Neuron (in vitro differentiated cells): ENCODE results near the gene OSTF1.

ENCODE experiments used
- H2AFZ ChIP-seq: one replicate; pipeline ENCODE4 v1.6.1; 2013; ENCODE audit warnings: low read depth, mild to moderate bottlenecking, inconsistent platforms, low read length, moderate library complexity
- H3K27me3 ChIP-seq: one replicate; pipeline ENCODE4 v1.6.1; 2013; ENCODE audit warnings: low read length; ENCODE audit not compliant: insufficient read depth
- H3K36me3 ChIP-seq: one replicate; pipeline ENCODE4 v1.6.1; 2013; ENCODE audit warnings: low read length; ENCODE audit not compliant: insufficient read depth
- H3K4me1 ChIP-seq: one replicate; pipeline ENCODE4 v1.6.1; 2013; ENCODE audit warnings: low read length; ENCODE audit not compliant: insufficient read depth
- H3K4me3 ChIP-seq: 2 replicates; pipeline ENCODE4 v1.5.1; 2013; ENCODE audit warnings: mild to moderate bottlenecking, low read length, moderate library complexity
- H3K9me3 ChIP-seq: one replicate; pipeline ENCODE4 v1.6.1; 2013; ENCODE audit warnings: low read length

The OSTF1 gene

DNA sequence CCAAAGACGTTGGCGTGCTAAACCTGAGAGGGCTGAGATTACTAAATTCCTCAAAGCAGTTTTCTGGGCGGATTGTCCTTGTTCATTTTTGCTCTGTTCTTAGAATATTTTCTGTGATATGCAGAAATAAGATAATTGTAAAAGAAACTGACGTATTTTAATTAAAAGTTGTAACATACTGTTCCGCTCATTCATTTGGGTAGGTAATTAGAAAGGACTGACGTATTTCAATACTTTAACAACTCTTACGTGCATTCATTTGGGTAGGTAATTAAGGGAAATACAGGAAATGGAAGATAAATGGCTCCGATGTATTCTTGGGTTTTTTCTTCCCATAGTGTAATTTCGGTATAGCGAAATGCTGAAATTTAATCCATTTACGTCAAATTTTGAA lies 1.1 kb downstream of the OSTF1 start:
- Histone ChIP-seq H3K36me3 (no peaks in the 10 kb centered on the region), H3K9me3 (no peaks in the 10 kb centered on the region), H2AFZ (peak overlapping the region; percentile 80), H3K4me1 (peaks cover 8% of the 10 kb centered on the region), H3K27me3 (no peaks in the 10 kb centered on the region), H3K4me3 (peak overlapping the region; percentile 75)

DNA sequence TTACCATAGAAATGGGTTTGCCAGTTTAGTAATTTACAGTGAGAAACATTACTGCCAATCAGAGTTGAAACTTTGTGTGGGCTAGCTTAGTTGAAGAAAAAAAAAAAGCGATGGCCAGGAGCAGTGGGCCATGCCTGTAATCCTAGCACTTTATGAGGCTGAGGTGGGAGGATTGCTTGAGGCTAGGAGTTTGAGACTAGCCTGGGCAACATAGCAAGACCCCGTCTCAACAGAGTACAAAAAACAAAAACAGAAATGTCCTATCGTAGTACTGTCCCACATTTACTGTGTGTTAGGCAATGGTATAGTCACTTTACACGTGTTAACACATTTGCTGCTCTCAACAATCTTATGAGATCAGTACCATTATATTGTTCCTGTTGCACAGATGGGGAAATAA lies 2.3 kb downstream of the OSTF1 start:
- Histone ChIP-seq H2AFZ (no peak overlapping the region), H3K27me3 (no peaks in the 10 kb centered on the region), H3K36me3 (no peaks in the 10 kb centered on the region), H3K4me1 (peaks cover 8% of the 10 kb centered on the region), H3K9me3 (no peaks in the 10 kb centered on the region), H3K4me3 (no peak overlapping the region)

DNA sequence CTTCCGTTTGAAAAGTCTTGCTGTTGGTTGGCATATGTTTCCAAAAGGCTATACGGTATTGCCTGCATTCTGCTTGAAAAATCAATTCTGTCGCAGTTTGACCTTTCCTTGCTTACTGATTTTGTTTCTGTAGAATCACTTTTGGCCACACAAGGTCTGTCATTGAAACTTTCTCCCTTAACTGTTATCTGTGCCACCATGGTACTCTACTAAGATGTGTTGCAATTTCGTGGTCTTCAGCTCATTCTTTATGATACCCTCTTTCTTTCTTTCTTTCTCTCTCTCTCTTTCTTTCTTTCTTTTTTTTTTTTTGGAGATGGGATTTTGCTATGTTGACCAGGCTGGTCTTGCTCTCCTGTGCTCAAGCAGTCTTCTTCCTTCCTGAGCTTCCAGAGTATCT lies 4.5 kb downstream of the OSTF1 start:
- Histone ChIP-seq H3K4me3 (no peak overlapping the region), H3K27me3 (no peaks in the 10 kb centered on the region), H3K36me3 (no peaks in the 10 kb centered on the region), H2AFZ (no peak overlapping the region), H3K9me3 (no peaks in the 10 kb centered on the region), H3K4me1 (peaks cover 8% of the 10 kb centered on the region)

DNA sequence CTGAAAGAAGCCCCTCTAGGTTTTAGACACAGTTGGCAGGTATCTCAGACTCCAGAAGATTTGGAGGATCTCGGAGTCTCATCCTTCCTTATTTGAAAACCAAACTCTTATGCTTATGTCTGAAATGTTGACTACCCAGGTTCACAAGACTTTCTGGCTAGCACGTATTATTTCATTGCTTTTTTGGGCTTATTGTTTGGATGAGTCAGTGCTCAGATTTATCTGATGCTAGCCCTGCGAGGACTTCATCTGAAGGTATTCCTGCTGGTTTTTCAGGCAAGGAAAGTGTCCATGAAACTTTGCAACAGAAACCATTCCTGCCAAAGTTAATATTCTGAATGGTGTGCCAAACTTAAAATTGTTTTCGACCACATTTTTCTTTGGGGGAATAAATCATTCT lies 8.5 kb downstream of the OSTF1 start:
- Histone ChIP-seq H3K9me3 (no peaks in the 10 kb centered on the region), H2AFZ (no peak overlapping the region), H3K4me3 (no peak overlapping the region), H3K4me1 (no peaks in the 10 kb centered on the region), H3K36me3 (no peaks in the 10 kb centered on the region), H3K27me3 (no peaks in the 10 kb centered on the region)

DNA sequence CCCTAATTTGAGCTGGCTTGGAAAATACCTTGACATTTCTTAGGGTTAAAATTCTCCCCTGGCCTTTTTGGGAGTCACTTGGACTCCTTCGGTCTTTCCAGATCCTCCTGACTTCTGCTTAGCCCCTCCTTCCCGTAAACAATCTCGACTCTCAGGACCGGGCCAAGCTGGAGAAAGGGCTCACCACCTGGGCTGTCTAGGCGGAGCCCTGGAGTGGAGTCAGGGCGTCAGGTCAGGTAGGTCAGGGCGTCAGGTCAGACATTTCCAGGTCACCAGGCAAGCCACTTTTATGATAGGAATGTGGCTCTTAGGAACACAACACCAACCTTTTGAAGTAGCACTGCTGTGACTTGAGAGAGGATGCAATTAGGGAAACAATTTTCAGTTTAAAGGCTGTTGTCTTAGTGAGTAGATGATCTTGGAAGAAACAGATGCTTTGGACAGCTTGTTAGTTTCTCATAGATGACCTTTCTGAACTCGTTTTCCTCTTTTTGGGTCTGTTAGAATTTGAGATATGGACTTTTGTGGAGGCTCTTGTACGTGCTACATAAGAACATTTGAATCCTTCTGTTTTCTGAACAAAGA lies 12.8 kb downstream of the OSTF1 start:
- no peak overlapping the region for H2AFZ ChIP-seq
- H3K4me3 ChIP-seq, result no peak overlapping the region
- no peaks in the 10 kb centered on the region for H3K4me1 ChIP-seq
- no peaks in the 10 kb centered on the region for H3K9me3 ChIP-seq
- H3K36me3 ChIP-seq, result no peaks in the 10 kb centered on the region
- no peaks in the 10 kb centered on the region for H3K27me3 ChIP-seq

DNA sequence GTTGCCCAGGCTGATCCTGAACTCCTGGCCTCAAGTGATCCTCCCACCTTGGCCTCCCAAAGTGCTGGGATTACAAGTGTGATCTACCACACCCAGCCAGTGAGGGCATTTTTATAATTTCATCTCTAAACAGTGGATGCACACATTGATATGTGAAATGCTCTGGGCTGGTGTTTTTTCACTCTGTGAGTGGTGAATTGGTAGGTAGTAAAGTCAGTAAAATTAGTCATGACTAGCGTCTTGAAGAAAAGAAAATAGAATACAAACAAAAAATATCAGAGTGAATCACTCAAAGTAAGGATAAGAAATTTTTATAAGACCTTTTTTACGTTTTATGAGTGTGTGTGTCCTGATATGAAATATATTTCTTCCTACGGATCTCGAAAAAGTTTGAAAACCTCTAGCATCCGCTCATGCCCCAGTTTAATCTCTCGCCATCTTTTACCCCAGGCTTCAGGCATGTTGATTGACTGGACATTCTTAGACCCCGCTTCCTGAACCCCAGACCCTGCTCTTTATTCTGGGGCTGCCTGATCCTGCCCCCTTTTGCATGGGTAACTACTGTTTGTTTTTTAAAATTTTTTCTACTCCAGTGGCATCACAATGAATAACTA lies 14.0 kb downstream of the OSTF1 start:
- H3K4me1 ChIP-seq, result no peaks in the 10 kb centered on the region
- H3K9me3 ChIP-seq, result no peaks in the 10 kb centered on the region
- H2AFZ ChIP-seq, result no peak overlapping the region
- H3K36me3 ChIP-seq, result no peaks in the 10 kb centered on the region
- H3K4me3 ChIP-seq, result no peak overlapping the region
- H3K27me3 ChIP-seq, result no peaks in the 10 kb centered on the region

DNA sequence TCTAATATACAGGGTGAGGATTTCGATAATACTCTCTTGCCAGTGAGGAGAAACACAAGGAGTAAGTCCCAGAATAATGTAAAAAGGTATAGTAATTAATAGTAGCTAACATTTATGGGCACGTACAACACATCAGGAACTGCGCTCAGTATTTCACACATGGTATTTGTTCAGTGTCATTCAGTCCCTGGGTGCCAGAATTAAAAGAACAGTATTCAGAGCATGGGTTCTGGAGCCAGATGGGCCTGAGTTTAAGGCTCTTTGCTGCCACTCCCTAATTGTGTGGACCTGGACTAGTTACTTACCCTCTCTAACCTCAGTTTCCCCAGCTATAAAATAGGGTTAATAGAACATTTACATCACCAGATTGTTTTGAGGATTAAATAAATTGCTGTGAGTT lies 16.3 kb downstream of the OSTF1 start:
- H3K27me3 ChIP-seq, result no peaks in the 10 kb centered on the region
- no peak overlapping the region for H3K4me3 ChIP-seq
- no peaks in the 10 kb centered on the region for H3K36me3 ChIP-seq
- no peak overlapping the region for H2AFZ ChIP-seq
- H3K4me1 ChIP-seq, result no peaks in the 10 kb centered on the region
- no peaks in the 10 kb centered on the region for H3K9me3 ChIP-seq

DNA sequence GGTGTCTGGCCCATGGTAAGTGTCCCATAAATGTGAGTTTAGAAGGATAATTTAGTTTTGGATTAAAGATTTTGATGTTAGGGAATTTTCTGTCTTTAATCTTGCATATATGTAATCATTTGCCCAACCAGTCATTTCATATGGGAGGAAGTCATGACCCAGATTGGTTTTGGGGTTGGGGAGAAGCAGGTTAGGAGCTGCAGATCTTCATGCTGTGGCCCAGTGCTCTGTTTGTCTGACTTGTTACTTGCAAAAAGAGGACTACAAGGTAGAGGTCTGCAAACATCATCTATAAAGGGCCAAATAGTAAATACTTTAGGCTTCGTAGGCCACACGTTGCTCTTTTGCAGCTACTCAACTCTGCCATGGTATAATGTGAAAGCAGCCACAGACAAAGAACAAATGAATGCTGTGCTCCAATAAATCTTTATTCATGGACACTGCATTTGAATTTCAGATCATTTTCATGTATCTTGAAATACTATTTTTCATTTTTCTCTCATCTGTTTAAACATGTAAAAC lies 16.8 kb downstream of the OSTF1 start:
- H3K9me3 ChIP-seq, result no peaks in the 10 kb centered on the region
- H3K27me3 ChIP-seq, result no peaks in the 10 kb centered on the region
- no peak overlapping the region for H3K4me3 ChIP-seq
- no peaks in the 10 kb centered on the region for H3K4me1 ChIP-seq
- H2AFZ ChIP-seq, result no peak overlapping the region
- H3K36me3 ChIP-seq, result no peaks in the 10 kb centered on the region

DNA sequence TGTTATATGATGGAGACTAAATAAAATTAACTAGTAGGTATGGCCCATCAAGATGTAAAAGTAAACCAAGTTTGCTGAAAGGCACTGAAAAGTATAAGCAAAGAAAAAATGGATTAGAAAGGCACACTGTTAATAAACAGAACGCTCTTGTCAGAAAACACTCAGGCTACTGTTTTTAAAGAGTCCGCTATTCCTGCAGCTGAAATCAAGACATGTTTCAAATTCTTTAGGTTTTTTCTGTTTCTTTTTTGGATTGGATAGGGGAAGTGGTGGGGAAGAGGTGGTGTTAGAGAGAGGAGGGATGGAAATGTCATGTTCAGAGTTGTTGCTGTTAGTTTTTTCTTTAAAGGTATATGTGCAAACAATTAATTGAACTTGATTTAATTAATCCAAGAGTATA lies 17.5 kb downstream of the OSTF1 start:
- H3K27me3 ChIP-seq, result no peaks in the 10 kb centered on the region
- H3K4me1 ChIP-seq, result no peaks in the 10 kb centered on the region
- H3K4me3 ChIP-seq, result no peak overlapping the region
- no peaks in the 10 kb centered on the region for H3K36me3 ChIP-seq
- H2AFZ ChIP-seq, result no peak overlapping the region
- H3K9me3 ChIP-seq, result no peaks in the 10 kb centered on the region

DNA sequence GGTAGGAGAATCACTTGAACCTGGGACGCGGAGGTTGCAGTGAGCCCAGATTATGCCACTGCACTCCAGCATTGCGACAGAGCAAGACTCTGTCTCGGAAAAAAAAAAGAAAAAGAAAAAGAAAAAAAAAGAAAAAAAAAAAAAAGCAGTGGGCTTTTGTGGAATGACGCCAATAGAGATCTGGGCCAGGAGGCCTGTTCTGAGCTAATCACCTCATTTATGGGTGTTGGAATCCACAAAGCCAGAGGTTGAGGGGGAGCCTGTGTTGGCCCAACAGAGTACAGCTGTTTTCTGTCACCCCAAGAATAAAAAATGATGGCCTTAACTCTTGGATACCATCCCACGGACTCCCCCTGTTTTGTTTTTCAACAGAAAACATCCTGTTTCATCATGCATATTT lies 18.5 kb downstream of the OSTF1 start:
- no peaks in the 10 kb centered on the region for H3K4me1 ChIP-seq

DNA sequence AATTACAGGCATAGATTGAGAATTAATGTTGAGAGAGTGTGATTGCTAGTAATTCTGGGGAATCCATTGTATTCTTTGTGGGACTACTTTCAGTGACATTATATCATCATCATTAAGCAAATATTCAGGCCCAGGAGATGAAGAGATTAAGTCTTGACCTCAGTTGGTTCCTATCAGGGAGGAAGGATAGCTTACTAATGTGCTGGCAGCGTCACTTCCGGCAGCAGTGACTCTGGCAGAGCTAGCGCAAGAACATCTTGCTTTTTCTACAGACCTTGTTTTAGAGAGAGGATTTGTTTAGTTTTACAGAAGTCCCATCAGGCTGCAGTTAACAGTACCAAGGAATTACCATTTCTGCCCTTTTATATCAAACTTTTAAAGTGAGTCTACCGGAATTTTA lies 20.3 kb downstream of the OSTF1 start:
- Histone ChIP-seq H3K4me3 (no peak overlapping the region), H2AFZ (no peak overlapping the region), H3K36me3 (no peaks in the 10 kb centered on the region), H3K9me3 (no peaks in the 10 kb centered on the region), H3K4me1 (no peaks in the 10 kb centered on the region), H3K27me3 (no peaks in the 10 kb centered on the region)

More for the DNA sequence above, 18.5 kb downstream of the OSTF1 start:
- no peak overlapping the region for H3K4me3 ChIP-seq
- no peaks in the 10 kb centered on the region for H3K36me3 ChIP-seq
- H3K27me3 ChIP-seq, result no peaks in the 10 kb centered on the region
- H2AFZ ChIP-seq, result no peak overlapping the region
- H3K9me3 ChIP-seq, result no peaks in the 10 kb centered on the region

DNA sequence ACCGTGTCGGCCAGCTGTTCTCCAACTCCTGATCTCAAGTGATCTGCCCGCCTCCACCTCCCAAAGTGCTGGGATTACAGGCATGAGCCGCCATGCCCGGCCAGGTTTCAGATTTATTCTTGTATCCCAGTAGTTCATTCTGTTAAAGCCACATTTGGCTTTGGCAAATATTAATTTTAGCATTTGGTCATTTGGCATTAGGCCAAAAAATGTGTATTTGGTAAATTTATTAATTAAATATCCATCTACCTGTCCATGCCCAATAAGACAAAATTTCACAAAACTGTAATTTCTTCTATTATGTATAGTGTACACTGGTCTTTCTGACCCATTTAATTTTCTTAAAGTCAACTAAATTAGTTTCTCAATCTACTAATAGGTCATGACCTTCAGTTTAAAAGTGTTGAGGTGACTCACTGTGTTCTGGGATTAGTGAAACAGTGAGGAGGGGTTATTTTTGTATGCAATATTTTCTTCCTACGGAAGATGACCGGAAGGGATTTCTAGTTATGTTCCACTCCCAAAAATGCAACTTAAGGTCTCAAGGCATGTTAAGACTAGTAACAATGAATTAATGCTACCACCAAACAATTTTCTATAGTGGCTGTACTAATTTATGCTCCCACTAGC lies 21.0 kb downstream of the OSTF1 start:
- Histone ChIP-seq H3K9me3 (no peaks in the 10 kb centered on the region), H3K27me3 (no peaks in the 10 kb centered on the region), H3K4me1 (no peaks in the 10 kb centered on the region), H2AFZ (no peak overlapping the region), H3K4me3 (no peak overlapping the region), H3K36me3 (no peaks in the 10 kb centered on the region)

DNA sequence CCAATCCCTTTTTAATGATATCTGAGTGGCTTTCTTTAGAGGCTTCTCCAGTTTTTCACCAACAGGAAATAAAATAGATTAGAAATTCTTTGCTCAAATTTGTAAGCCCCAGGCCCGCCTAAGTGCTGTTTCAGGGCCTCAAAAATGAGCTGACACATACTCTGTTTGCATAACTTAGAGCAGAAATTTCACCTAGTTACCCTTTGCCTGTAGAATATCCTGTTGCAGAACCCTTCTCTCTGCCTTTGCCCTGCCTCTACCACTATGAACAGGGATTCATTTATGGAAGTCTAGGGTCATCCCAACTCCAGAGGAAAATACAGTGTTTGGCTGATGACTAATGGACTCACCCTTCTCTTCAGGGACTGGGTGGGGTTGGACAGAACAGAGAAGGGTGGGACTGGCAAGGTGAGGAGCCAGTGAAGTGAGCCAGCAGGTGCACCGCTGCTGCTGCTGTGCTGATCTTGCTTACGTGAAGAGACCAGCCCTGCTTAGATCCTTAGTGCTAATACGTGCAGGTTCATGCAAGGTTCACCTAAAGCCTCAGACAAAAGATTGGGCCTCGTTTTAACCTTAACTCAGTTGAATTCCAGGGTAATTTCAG lies 22.8 kb downstream of the OSTF1 start:
- Histone ChIP-seq H2AFZ (no peak overlapping the region), H3K27me3 (no peaks in the 10 kb centered on the region), H3K9me3 (no peaks in the 10 kb centered on the region), H3K4me3 (no peak overlapping the region), H3K4me1 (no peaks in the 10 kb centered on the region), H3K36me3 (no peaks in the 10 kb centered on the region)
